HG03025 (cell line): ENCODE measurements around the gene C4orf46.

Source experiments
- ATAC-seq: cut with Tn5 transposase; IDR thresholded peaks from one replicate; pipeline ENCODE4 v1.9.1; 2021; ENCODE audit warnings: mild to moderate bottlenecking, moderate library complexity; ENCODE audit not compliant: unreplicated experiment, low FRiP score

The C4orf46 gene

GRCh38 chr4:158656439-158656838 lies 15.2 kb downstream of the C4orf46 start:
- no peak for ATAC-seq

- no peak for ATAC-seq
Observed at GRCh38 chr4:158652920-158653319, 18.8 kb downstream of the C4orf46 start.

GRCh38 chr4:158649111-158649680 lies 22.5 kb downstream of the C4orf46 start:
- no peak for ATAC-seq

- ATAC-seq = no peak
Observed at GRCh38 chr4:158644760-158645159, 26.9 kb downstream of the C4orf46 start.

GRCh38 chr4:158644356-158644755 lies 27.3 kb downstream of the C4orf46 start:
- no peak for ATAC-seq

- ATAC-seq = no peak
Observed at GRCh38 chr4:158636619-158637018, 35.1 kb downstream of the C4orf46 start.

- no peak for ATAC-seq
Observed at GRCh38 chr4:158630893-158631292, 40.8 kb downstream of the C4orf46 start.

- no peak for ATAC-seq
Observed at GRCh38 chr4:158625544-158625943, 46.1 kb downstream of the C4orf46 start.

- peak; percentile 87 for ATAC-seq
Observed at GRCh38 chr4:158624889-158625478, 46.7 kb downstream of the C4orf46 start.

- no peak for ATAC-seq
Observed at GRCh38 chr4:158622251-158622650, 49.4 kb downstream of the C4orf46 start.

- ATAC-seq = no peak
Observed at GRCh38 chr4:158621729-158622128, 50.0 kb downstream of the C4orf46 start.

- no peak for ATAC-seq
Observed at GRCh38 chr4:158617956-158618355, 53.7 kb downstream of the C4orf46 start.
